Epithelial cell of proximal tubule (primary cell): ENCODE results near the gene SCML2. TPM values are rescaled to one million over a fixed set of nuclear protein-coding genes. Genes with fewer than 3 reads are reported as not detected.

ENCODE experiments used
- DNase-seq: peaks from one replicate; pipeline ENCODE4 v3.0.0-alpha.2; 2011; ENCODE audit warnings: low read depth
- H3K4me3 ChIP-seq: 2 replicates; pipeline ENCODE4 v1.5.1; 2011; ENCODE audit warnings: low read depth, mild to moderate bottlenecking, low read length
- CTCF ChIP-seq: conservative IDR thresholded peaks from 2 replicates; pipeline ENCODE4 v1.5.1; 2012; ENCODE audit warnings: low read depth, mild to moderate bottlenecking, low read length
- total RNA-seq: library from RNA; depleted of rRNA; stranded (reverse); fragments of >200 nt; gene quantifications from 2 replicates; pipeline ENCODE4 v1.2.3, GENCODE V29; 2015

SCML2 gene
- total RNA-seq, 1 donor from 2014 or later, result 1.3 TPM

GRCh38 chrX:18220786-18221185, 133.7 kb downstream of the SCML2 start, which contains the start of gene BEND2:
BEND2 (minus strand) TSS chrX:18220886; CDS start chrX:18220750, 136 bp downstream.
- TF ChIP-seq CTCF, result no peak
- DNase-seq, result no peak
- H3K4me3 ChIP-seq, result no peak within 1 kb of the TSS

GRCh38 chrX:18210470-18210869, 144.0 kb downstream of the SCML2 start:
- DNase-seq, result no peak
- no peak for TF ChIP-seq CTCF
- no peak overlapping the region for H3K4me3 ChIP-seq

GRCh38 chrX:18206657-18207056, 147.8 kb downstream of the SCML2 start:
- DNase-seq, result no peak

GRCh38 chrX:18203631-18204030, 150.9 kb downstream of the SCML2 start:
- no peak overlapping the region for H3K4me3 ChIP-seq
- TF ChIP-seq CTCF, result no peak
- no peak for DNase-seq

More at GRCh38 chrX:18206657-18207056, 147.8 kb downstream of the SCML2 start:
- H3K4me3 ChIP-seq, result no peak overlapping the region
- TF ChIP-seq CTCF, result no peak

- no peak for TF ChIP-seq CTCF
- H3K4me3 ChIP-seq, result no peak overlapping the region
- no peak for DNase-seq
Observed at GRCh38 chrX:18194688-18195087, 159.8 kb downstream of the SCML2 start.

Other genes starting within 250 kb of the SCML2 start
- not detected in 2 replicates for gene BEND2, start 133.8 kb downstream of the SCML2 start, total RNA-seq
- 2.1 and 5.0 TPM in 2 replicates for gene CDKL5, start 70.9 kb upstream of the SCML2 start, total RNA-seq